GM18517 (cell line): ENCODE results near the gene SLC44A3.

ENCODE experiments used
- ATAC-seq: cut with Tn5 transposase; IDR thresholded peaks from one replicate; pipeline ENCODE4 v1.9.1; 2021; ENCODE audit warnings: mild to moderate bottlenecking, moderate library complexity; ENCODE audit not compliant: unreplicated experiment

Gene SLC44A3

GRCh38 chr1:94872771-94873495 lies 52.8 kb downstream of the SLC44A3 start:
- ATAC-seq, result no peak

- peak; percentile 75 for ATAC-seq
Measured at GRCh38 chr1:94873520-94874351, 53.6 kb downstream of the SLC44A3 start.

GRCh38 chr1:94874423-94874822 lies 54.3 kb downstream of the SLC44A3 start:
- ATAC-seq, result no peak

GRCh38 chr1:94875794-94876193 lies 55.6 kb downstream of the SLC44A3 start:
- no peak for ATAC-seq

- ATAC-seq, result no peak
Measured at GRCh38 chr1:94876362-94876761, 56.2 kb downstream of the SLC44A3 start.

- no peak for ATAC-seq
Measured at GRCh38 chr1:94878329-94878728, 58.2 kb downstream of the SLC44A3 start.

GRCh38 chr1:94883691-94884090 lies 63.5 kb downstream of the SLC44A3 start:
- ATAC-seq, result no peak

GRCh38 chr1:94884106-94884505 lies 63.9 kb downstream of the SLC44A3 start:
- ATAC-seq, result no peak

GRCh38 chr1:94884507-94884906 lies 64.3 kb downstream of the SLC44A3 start:
- ATAC-seq, result no peak

- ATAC-seq, result no peak
Measured at GRCh38 chr1:94886361-94886760, 66.2 kb downstream of the SLC44A3 start.

- ATAC-seq, result no peak
Measured at GRCh38 chr1:94887106-94887505, 66.9 kb downstream of the SLC44A3 start.

GRCh38 chr1:94887603-94888171 lies 67.5 kb downstream of the SLC44A3 start:
- ATAC-seq, result no peak

- no peak for ATAC-seq
Measured at GRCh38 chr1:94888201-94888600, 68.0 kb downstream of the SLC44A3 start.

- ATAC-seq, result no peak
Measured at GRCh38 chr1:94892604-94893254, 72.6 kb downstream of the SLC44A3 start.

GRCh38 chr1:94894630-94895029 lies 74.5 kb downstream of the SLC44A3 start:
- no peak for ATAC-seq

GRCh38 chr1:94895518-94895917 lies 75.4 kb downstream of the SLC44A3 start:
- ATAC-seq, result no peak

- no peak for ATAC-seq
Measured at GRCh38 chr1:94898491-94899385, 78.6 kb downstream of the SLC44A3 start.

GRCh38 chr1:94899756-94900155 lies 79.6 kb downstream of the SLC44A3 start:
- ATAC-seq, result no peak

- ATAC-seq, result no peak
Measured at GRCh38 chr1:94901841-94902240, 81.7 kb downstream of the SLC44A3 start.

GRCh38 chr1:94903280-94904009 lies 83.3 kb downstream of the SLC44A3 start:
- ATAC-seq, result no peak
